HepG2 (cell line): ENCODE measurements around the gene MRPS34. TPM values are rescaled to one million over a fixed set of nuclear protein-coding genes. Genes with fewer than 3 reads are reported as not detected.
A peak's percentile ranks its signal among the peaks of the same experiment; 100 is the strongest.

Experiments
- ATAC-seq: fragments of 200-7000 bp; cut with Tn5 transposase; 3 replicates; pipeline ENCODE4 v1.9.1; 2020; ENCODE audit warnings: mild to moderate bottlenecking, moderate library complexity
- BruUV-seq: library from RNA; stranded (reverse); fragments of 400-500 nt; replicated peaks from 2 replicates; lab custom pipeline; 2021; lab: Mats Ljungman, UMichigan
- CTCF ChIA-PET: fragments of 300-600 bp; formaldehyde crosslinking; extraction: SDS; loops from one replicate; lab custom pipeline; 2021; ENCODE audit warnings: low total read pairs, inconsistent platforms, low intra/inter-chr PET ratio; lab: Yijun Ruan, JAX
- POLR2A ChIA-PET: fragments of 350-600 bp; sonication (Branson Sonifier 250); formaldehyde crosslinking; loops from one replicate; lab custom pipeline; 2020; ENCODE audit warnings: antibody characterized with exemption, inconsistent platforms; lab: Yijun Ruan, JAX
- DNase-seq: peaks from one replicate; pipeline ENCODE4 v3.0.0-alpha.2; 2015; ENCODE audit warnings: low spot score
- FAIRE-seq: peaks from 3 replicates; lab custom pipeline; 2011; peaks lifted over from hg19 to GRCh38; lab: Jason Lieb, UNC
- H2AFZ ChIP-seq: one replicate; pipeline ENCODE4 v1.6.1; 2011; ENCODE audit warnings: low read length, inconsistent platforms
- H3K27ac ChIP-seq: fragments of 300-600 bp; 3 replicates; pipeline ENCODE4 v1.8.0; 2011; ENCODE audit warnings: mixed run types, mild to moderate bottlenecking, mixed read lengths, low read length, inconsistent platforms; ENCODE audit not compliant: insufficient read depth; ENCODE audit errors: extremely low read length
- H3K27me3 ChIP-seq, 2 experiments: fragments of 200-600 bp in 1 of 2; 2 replicates in 1 of 2; 3 replicates in 1 of 2; pipeline versions ENCODE4 v1.6.0 to v1.8.0; 2011; ENCODE audit warnings: low read length in 2 of 2, mild to moderate bottlenecking in 2 of 2, moderate library complexity in 2 of 2, inconsistent platforms in 1 of 2; ENCODE audit not compliant: insufficient read depth in 2 of 2, control insufficient read depth in 1 of 2
- H3K36me3 ChIP-seq, 2 experiments: fragments of 200-600 bp in 1 of 2; replicated peaks in 1 of 2; 2 replicates in 1 of 2; 3 replicates in 1 of 2; pipeline versions ENCODE4 v1.5.1 to v1.8.0; 2011; ENCODE audit warnings: low read length in 2 of 2, inconsistent platforms in 1 of 2; ENCODE audit not compliant: insufficient read depth in 2 of 2, control insufficient read depth in 1 of 2
- H3K4me1 ChIP-seq: 2 replicates; pipeline ENCODE4 v1.5.1; 2012; ENCODE audit warnings: low read length, inconsistent platforms; ENCODE audit not compliant: insufficient read depth
- H3K4me2 ChIP-seq: 2 replicates; pipeline ENCODE4 v1.6.0; 2011; ENCODE audit warnings: low read depth, low read length, inconsistent platforms
- H3K4me3 ChIP-seq, 3 experiments: fragments of 200-600 bp in 1 of 3; sonication (generic), shearing (Covaris generic) in 1 of 3; replicated peaks in 1 of 3; 2 replicates each; pipeline ENCODE4 v1.5.1; 2011 to 2016; ENCODE audit warnings: low read length in 3 of 3, inconsistent platforms in 2 of 3, low read depth in 2 of 3, mild to moderate bottlenecking in 2 of 3, control low read depth in 1 of 3, mixed read lengths in 1 of 3; ENCODE audit not compliant: insufficient read depth in 1 of 3
- H3K79me2 ChIP-seq: one replicate; pipeline ENCODE4 v1.6.1; 2011; ENCODE audit warnings: low read length, inconsistent platforms; ENCODE audit not compliant: insufficient read depth
- H3K9ac ChIP-seq: 2 replicates; pipeline ENCODE4 v1.6.0; 2011; ENCODE audit warnings: mild to moderate bottlenecking, low read depth, low read length, inconsistent platforms; ENCODE audit not compliant: insufficient read depth
- H3K9me3 ChIP-seq: 2 replicates; pipeline ENCODE4 v1.5.1; 2012; ENCODE audit warnings: mild to moderate bottlenecking, low read length
- H4K20me1 ChIP-seq: 2 replicates; pipeline ENCODE4 v1.6.0; 2011; ENCODE audit warnings: inconsistent platforms, mild to moderate bottlenecking, low read length, moderate library complexity; ENCODE audit not compliant: insufficient read depth
- AGO2 ChIP-seq: fragments of 200-400 bp; formaldehyde crosslinking; optimal IDR thresholded peaks from 2 replicates; pipeline ENCODE3; 2017; ENCODE audit warnings: mild to moderate bottlenecking, low read depth, low read length, moderate library complexity
- CHD4 ChIP-seq: fragments of 200-600 bp; sonication (generic); IDR thresholded peaks from 2 replicates; pipeline ENCODE4 v1.7.0; 2017; ENCODE audit warnings: mild to moderate bottlenecking, low read length, borderline replicate concordance
- GABPA ChIP-seq, 2 experiments: IDR thresholded peaks; 2 replicates each; pipeline ENCODE4 v1.6.1; 2011 to 2016; ENCODE audit warnings: low read depth in 2 of 2, low read length in 1 of 2, missing biosample characterization in 1 of 2, missing genetic modification characterization in 1 of 2
- NR2F1 ChIP-seq, 2 experiments: fragments of 450-650 bp in 1 of 2; formaldehyde crosslinking in 1 of 2; IDR thresholded peaks; 2 replicates each; pipeline versions ENCODE4 v1.5.0 to v1.6.1; 2016 to 2020; ENCODE audit warnings: mild to moderate bottlenecking in 1 of 2, missing compliant biosample characterization in 1 of 2, missing genetic modification reagents in 1 of 2, moderate library complexity in 1 of 2
- USF2 ChIP-seq, 2 experiments: sonication (generic) in 1 of 2; formaldehyde crosslinking in 1 of 2; IDR thresholded peaks; 2 replicates each; pipeline versions ENCODE4 v1.5.1 to v1.6.1; 2011 to 2020; ENCODE audit warnings: borderline replicate concordance in 1 of 2, low read depth in 1 of 2, low read length in 1 of 2, mild to moderate bottlenecking in 1 of 2, missing genetic modification reagents in 1 of 2, moderate library complexity in 1 of 2
- ZBTB38 ChIP-seq: sonication (generic); formaldehyde crosslinking; IDR thresholded peaks from 2 replicates; pipeline ENCODE4 v1.5.1; 2020; ENCODE audit warnings: mild to moderate bottlenecking, missing genetic modification reagents
- ZSCAN29 ChIP-seq: sonication (generic); formaldehyde crosslinking; conservative IDR thresholded peaks from 2 replicates; pipeline ENCODE4 v1.4.0; 2020; ENCODE audit warnings: mild to moderate bottlenecking, missing genetic modification reagents
- WGBS: methylation state at CpG from one replicate; pipeline ENCODE4 v1.1.6; 2017; ENCODE audit warnings: low lambda C conversion rate; 5-methylcytosine and 5-hydroxymethylcytosine counted together
- in situ Hi-C: cut with HindIII; loops from 2 replicates; pipeline ENCODE4 v1.10.0; 2017; ENCODE audit warnings: low pct_unique_long_range_greater_than_20kb; ENCODE audit not compliant: extremely low pct_ligation_motif_present
- intact Hi-C: fragments of 100-400 bp; cut with micrococcal nuclease; formaldehyde crosslinking; loops from one replicate; pipeline ENCODE4 v1.10.0; 2022; ENCODE audit not compliant: unreplicated experiment
- polyA plus RNA-seq, 8 experiments: library from polyadenylated mRNA; depleted of rRNA in 3 of 8; stranded (reverse) in 7 of 8; unstranded in 1 of 8; fragments of >200 nt; fragmentation: Illumina TruSeq in 4 of 8; extraction: Trizol in 4 of 8; gene quantifications; 2 replicates each; pipeline versions ENCODE4 v1.2.1 to v1.2.3, GENCODE V29; 2011 to 2016; ENCODE audit warnings: low read depth in 4 of 8, missing spikeins in 1 of 8, mixed read lengths in 1 of 8; ENCODE audit not compliant: insufficient read depth in 1 of 8
- total RNA-seq, 5 experiments: library from RNA; depleted of rRNA; stranded (reverse); fragments of >200 nt; fragmentation: Illumina TruSeq; extraction: Trizol; gene quantifications; 2 replicates each; pipeline ENCODE4 v1.2.3, GENCODE V29; 2016; ENCODE audit warnings: low read depth in 1 of 5
- TF ChIP-seq, protein P1 (sequence below), 2 experiments: sonication (generic) in 1 of 2; formaldehyde crosslinking in 1 of 2; IDR thresholded peaks; 2 replicates each; pipeline versions ENCODE4 v1.6.1 to v1.9.0; 2014 to 2022; ENCODE audit warnings: antibody characterized with exemption in 1 of 2, borderline replicate concordance in 1 of 2, inconsistent platforms in 1 of 2, low read depth in 1 of 2, missing genetic modification reagents in 1 of 2

MRPS34 gene
- total and polyA plus RNA-seq, 2 of the 13 experiments (the other 11 are each of a cell fraction or from before 2014, with no cell fraction given), result 63.5 to 131 TPM

GRCh38 chr16:1763521-1764511 is 9.1 kb downstream of the MRPS34 start (continued):
- TF ChIP-seq ZBTB38, result peak; percentile 91
- TF ChIP-seq GABPA (IDR thresholded peaks at IDR 0.05; ENCODE audit: low read depth, low read length), result 0 out of 2 replicates have a peak, but pooled peaks have one; percentile 4
- no peak for TF ChIP-seq GABPA (CRISPR knock-in tag; IDR thresholded peaks at IDR 0.05; ENCODE audit: low read depth)

DNA sequence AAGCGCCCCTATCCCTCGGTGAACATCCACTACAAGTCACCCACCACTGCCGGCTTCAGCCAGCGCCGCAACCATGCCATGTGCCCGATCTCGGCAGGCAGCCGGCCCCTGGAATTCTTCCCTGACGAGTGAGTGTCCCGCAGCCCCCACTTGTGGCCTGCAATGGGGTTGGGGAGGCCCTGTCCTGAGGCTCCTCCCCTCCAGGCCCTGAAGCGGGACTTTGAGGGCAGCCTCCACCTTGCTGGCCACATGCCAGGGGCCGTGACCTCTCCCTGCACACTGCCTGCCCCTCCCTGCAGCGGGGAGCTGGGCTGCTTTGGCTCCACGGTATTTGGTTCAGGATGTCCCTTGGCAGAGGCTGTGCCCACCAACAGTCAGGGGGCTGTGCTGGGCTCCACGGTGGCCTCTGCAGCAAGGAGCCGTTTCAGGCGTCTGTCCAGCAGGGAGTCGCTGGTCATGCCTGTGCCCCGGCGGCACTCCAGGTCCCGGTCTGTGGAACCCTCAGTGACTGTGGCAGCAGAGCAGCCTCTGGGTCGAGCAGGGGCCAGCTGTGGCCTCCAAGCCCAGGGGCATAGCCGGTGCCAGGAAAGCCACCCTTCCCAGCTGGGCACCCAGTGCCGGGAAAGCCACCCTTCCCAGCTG is 9.9 kb downstream of the MRPS34 start:
- Histone ChIP-seq H3K27ac (no peak overlapping the region), H3K9ac (no peak overlapping the region), H2AFZ (no peak overlapping the region), H3K27me3 (no peaks in the 10 kb centered on the region), H3K4me2 (no peak overlapping the region), H4K20me1 (no peaks in the 10 kb centered on the region), H3K9me3 (no peaks in the 10 kb centered on the region), H3K4me1 (peaks cover 2% of the 10 kb centered on the region), H3K4me3 (no peak overlapping the region), H3K36me3 (peaks cover 23 to 38% of the 10 kb centered on the region in 2 experiments; a peak in 4 of 5 replicates), H3K79me2 (no peaks in the 10 kb centered on the region)
- no peak for FAIRE-seq
- DNase-seq, result no peak
- in situ Hi-C loops, result no loop called here
- WGBS, result 98% methylated on average over 7 of the region's 24 CpGs
- CTCF ChIA-PET, result no interaction called here
- POLR2A ChIA-PET, result no interaction called here
- TF ChIP-seq ZSCAN29 (CRISPR knock-in tag) (no peak), CHD4 (no peak), USF2 (IDR thresholded peaks at IDR 0.05; ENCODE audit: low read depth, low read length) (no peak), USF2 (CRISPR knock-in tag; IDR thresholded peaks at IDR 0.05; ENCODE audit: borderline replicate concordance) (no peak), NR2F1 (CRISPR knock-in tag; IDR thresholded peaks at IDR 0.05) (0 out of 4 replicates have a peak, but pooled peaks of 1 of the 2 experiments have one; percentile 16), AGO2 (peak; percentile 37)
- TF ChIP-seq, protein P1, sequence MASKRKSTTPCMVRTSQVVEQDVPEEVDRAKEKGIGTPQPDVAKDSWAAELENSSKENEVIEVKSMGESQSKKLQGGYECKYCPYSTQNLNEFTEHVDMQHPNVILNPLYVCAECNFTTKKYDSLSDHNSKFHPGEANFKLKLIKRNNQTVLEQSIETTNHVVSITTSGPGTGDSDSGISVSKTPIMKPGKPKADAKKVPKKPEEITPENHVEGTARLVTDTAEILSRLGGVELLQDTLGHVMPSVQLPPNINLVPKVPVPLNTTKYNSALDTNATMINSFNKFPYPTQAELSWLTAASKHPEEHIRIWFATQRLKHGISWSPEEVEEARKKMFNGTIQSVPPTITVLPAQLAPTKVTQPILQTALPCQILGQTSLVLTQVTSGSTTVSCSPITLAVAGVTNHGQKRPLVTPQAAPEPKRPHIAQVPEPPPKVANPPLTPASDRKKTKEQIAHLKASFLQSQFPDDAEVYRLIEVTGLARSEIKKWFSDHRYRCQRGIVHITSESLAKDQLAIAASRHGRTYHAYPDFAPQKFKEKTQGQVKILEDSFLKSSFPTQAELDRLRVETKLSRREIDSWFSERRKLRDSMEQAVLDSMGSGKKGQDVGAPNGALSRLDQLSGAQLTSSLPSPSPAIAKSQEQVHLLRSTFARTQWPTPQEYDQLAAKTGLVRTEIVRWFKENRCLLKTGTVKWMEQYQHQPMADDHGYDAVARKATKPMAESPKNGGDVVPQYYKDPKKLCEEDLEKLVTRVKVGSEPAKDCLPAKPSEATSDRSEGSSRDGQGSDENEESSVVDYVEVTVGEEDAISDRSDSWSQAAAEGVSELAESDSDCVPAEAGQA (IDR thresholded peaks at IDR 0.05; ENCODE audit: low read depth), result no peak
- TF ChIP-seq, protein P1 (CRISPR knock-in tag; IDR thresholded peaks at IDR 0.05; ENCODE audit: borderline replicate concordance), result no peak
- no peak for ATAC-seq
- intact Hi-C loops, result no loop called here
- no TSS peak for BruUV-seq
